Measurements from ENCODE around the gene SUN1. TPM values are rescaled to one million over a fixed set of nuclear protein-coding genes. Genes with fewer than 3 reads are reported as not detected.

SUN1 gene
- total and polyA plus RNA-seq, 2 of the 8 experiments (the other 6 are each of a cell fraction or from before 2014, with no cell fraction given) = 108 to 158 TPM

DNA sequence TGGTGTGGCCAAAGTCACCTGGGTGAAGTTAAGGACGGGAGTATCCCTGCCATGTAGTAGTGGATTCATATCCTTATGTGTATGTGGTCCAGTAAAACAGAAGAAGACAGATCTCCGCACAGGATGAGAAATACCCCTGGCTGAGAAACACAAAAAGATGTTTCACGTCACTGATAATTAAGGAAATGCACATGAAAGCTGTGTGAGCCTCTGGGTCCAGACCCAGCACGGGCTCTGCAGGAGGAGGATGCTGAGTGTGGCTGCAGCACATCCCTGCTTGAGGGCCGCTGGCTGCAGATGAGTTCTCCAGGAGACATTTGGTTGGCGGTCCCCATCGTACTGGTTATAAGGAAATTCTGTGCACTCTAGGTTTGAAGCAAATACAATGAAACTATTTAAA lies 8.2 kb upstream of the SUN1 start (continued):
- TF ChIP-seq POLR2AphosphoS5 (IDR thresholded peaks at IDR 0.05; ENCODE audit: low read depth, low read length) (no peak), GABPA (IDR thresholded peaks at IDR 0.05; ENCODE audit: borderline replicate concordance, insufficient read depth, low read length) (no peak), TBP (IDR thresholded peaks at IDR 0.05; ENCODE audit: low read depth, low read length) (no peak), SP4 (IDR thresholded peaks at IDR 0.05; ENCODE audit: low read length) (no peak), SAP30 (IDR thresholded peaks at IDR 0.05; ENCODE audit: insufficient read depth, insufficient replicate concordance, low read length) (no peak)
